Uterus (tissue), 4 donors: ENCODE results near the gene ARHGAP42. TPM values are rescaled to one million over a fixed set of nuclear protein-coding genes. Genes with fewer than 3 reads are reported as not detected.
A peak's percentile ranks its signal among the peaks of the same experiment; 100 is the strongest.

ENCODE experiments used
- DNase-seq, 2 donors: peaks; one replicate each; pipeline ENCODE4 v3.0.0-alpha.2; 2019 to 2020
- H3K27ac ChIP-seq, 2 donors: fragments of 200-600 bp; sonication (generic); 1 replicate in 1 of 2; 2 replicates in 1 of 2; pipeline ENCODE4 v1.5.1; 2016 to 2018
- H3K27me3 ChIP-seq, 2 donors: fragments of 200-600 bp; sonication (generic); one replicate each; pipeline ENCODE4 v1.5.1; 2018 to 2019; ENCODE audit warnings: control low read depth in 1 of 2
- H3K36me3 ChIP-seq, 2 donors: fragments of 200-600 bp; sonication (generic); one replicate each; pipeline ENCODE4 v1.5.1; 2019; ENCODE audit warnings: control low read depth in 1 of 2
- H3K4me1 ChIP-seq, 2 donors: fragments of 200-600 bp; sonication (generic); one replicate each; pipeline ENCODE4 v1.5.1; 2018 to 2019; ENCODE audit warnings: control low read depth in 1 of 2
- H3K4me3 ChIP-seq, 2 donors: fragments of 200-600 bp; sonication (generic); 1 replicate in 1 of 2; 2 replicates in 1 of 2; pipeline ENCODE4 v1.5.1; 2018 to 2019; ENCODE audit warnings: mild to moderate bottlenecking in 1 of 2
- H3K9me3 ChIP-seq, 2 donors: fragments of 200-600 bp; sonication (generic); one replicate each; pipeline ENCODE4 v1.5.1; 2019; ENCODE audit warnings: control low read depth in 1 of 2
- CTCF ChIP-seq, 4 experiments: fragments of 200-600 bp in 2 of 4; fragments of 450-650 bp in 2 of 4; sonication (generic) in 2 of 4; IDR thresholded peaks; one replicate each; pipeline ENCODE4 v1.5.1; 2016 to 2019; ENCODE audit warnings: antibody characterized with exemption in 4 of 4, mild to moderate bottlenecking in 2 of 4, moderate library complexity in 1 of 4
- POLR2A ChIP-seq, 2 donors: fragments of 450-650 bp; IDR thresholded peaks; one replicate each; pipeline ENCODE4 v1.6.1; 2016; ENCODE audit warnings: antibody characterized with exemption in 2 of 2, mild to moderate bottlenecking in 1 of 2, moderate library complexity in 1 of 2
- intact Hi-C: fragments of 100-400 bp; cut with DNase I; formaldehyde crosslinking; loops from one replicate; pipeline ENCODE4 v1.15.1; 2023; ENCODE audit warnings: low total_unique reads
- total RNA-seq, 4 donors: library from RNA; depleted of rRNA in 3 of 4; stranded (reverse); fragments of >200 nt in 3 of 4; gene quantifications; one replicate each; pipeline versions ENCODE4 v1.1.0 to v1.2.4, GENCODE V29; 2014 to 2023
- donor health status: DM: yes; HTN: yes; CAD: no.

ARHGAP42 gene
- total RNA-seq, 4 donors from 2014 or later, result 10.2 to 51.6 (median 21.1) TPM

DNA sequence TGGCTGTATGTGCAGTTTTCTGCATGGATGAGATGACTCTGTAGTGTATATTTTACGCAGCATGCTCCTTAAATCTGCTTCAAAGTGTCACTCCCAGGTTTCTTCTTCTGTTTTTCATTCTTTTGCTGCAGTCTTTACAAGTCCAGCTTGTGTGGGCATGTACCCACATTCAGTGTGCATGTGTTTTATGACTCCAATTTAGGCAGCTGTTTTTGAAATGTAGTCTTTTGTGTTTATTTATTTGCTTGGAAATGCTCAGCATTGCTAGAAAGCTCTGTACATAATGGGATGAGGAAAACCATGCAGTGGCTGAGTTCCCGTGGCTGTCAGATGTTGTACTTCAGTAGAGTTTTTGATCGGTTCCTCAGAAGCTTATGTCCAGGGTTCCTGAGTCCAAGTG, 138.5 kb downstream of the ARHGAP42 start:
- peak overlapping the region in 1 of 2 donors; percentile 20 for H3K27ac ChIP-seq
- DNase-seq, result no peak
- H3K4me1 ChIP-seq, result no peaks in the 10 kb centered on the region

DNA sequence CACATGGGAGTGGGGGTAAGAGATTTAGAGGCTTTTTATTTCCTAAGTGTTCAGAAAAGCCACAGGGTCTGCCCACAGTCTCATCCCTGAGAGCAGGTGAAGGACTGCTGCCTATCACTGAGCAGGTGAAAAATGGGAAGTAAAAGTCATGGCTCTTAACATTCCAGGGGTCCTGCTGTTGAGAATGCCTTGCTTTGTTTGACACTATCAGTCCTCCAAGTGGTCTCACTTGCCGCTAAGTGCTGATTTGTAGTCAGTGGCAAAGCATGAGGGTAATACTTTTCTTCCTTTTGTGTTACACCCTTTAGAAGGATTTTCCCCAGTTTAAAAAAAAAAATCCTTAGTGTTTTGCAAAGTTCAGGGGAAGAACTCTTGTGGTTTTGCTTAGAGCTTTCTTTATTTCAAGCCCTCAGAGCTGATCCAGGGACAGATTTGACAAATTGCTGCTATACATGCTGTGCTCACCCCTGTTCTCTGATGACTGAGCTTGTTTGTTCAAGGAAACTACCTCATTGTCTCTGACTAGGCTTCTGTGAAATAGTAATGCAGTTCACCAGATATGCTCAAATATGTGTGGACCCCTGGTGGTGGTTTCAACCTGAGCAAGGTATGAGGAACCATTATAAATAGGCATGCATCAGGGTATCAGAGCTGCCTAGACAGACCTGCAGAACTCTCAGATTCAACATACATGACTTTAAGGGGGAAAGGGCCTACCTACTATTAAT, 141.0 kb downstream of the ARHGAP42 start:
- Histone ChIP-seq H3K4me1 (no peaks in the 10 kb centered on the region), H3K27me3 (no peaks in the 10 kb centered on the region), H3K9me3 (no peaks in the 10 kb centered on the region), H3K4me3 (no peak overlapping the region), H3K36me3 (no peaks in the 10 kb centered on the region), H3K27ac (no peak overlapping the region)
- intact Hi-C loops, result no loop called here
- DNase-seq, result no peak
- TF ChIP-seq CTCF (IDR thresholded peaks at IDR 0.05) (peak in 1 of 4 experiments; percentile 6), POLR2A (IDR thresholded peaks at IDR 0.05) (no peak)

More for the DNA sequence above, 138.5 kb downstream of the ARHGAP42 start:
- TF ChIP-seq CTCF (IDR thresholded peaks at IDR 0.05), result no peak
- H3K27me3 ChIP-seq, result no peaks in the 10 kb centered on the region
- intact Hi-C loops, result no loop called here
- H3K9me3 ChIP-seq, result no peaks in the 10 kb centered on the region
- no peaks in the 10 kb centered on the region for H3K36me3 ChIP-seq
- H3K4me3 ChIP-seq, result no peak overlapping the region

DNA sequence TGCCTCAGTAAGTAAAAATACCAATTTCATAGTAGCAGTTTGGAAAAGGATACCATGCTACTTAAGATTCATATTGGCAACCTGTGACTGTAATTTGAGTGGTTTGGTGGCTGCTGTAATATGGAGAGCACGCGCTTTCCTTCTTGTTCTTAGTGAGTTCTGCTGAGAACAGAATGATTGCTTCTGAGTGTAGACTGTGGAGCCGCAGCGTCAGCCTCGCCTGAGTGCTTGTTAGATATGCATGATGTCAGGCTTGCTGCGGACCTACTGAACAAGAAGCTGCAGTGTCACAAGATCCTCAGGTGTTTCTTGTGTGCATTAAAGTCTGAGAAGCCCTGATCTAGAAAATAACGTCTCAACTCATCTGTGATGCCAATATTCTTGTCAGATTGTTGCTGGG, 143.2 kb downstream of the ARHGAP42 start:
- TF ChIP-seq POLR2A (IDR thresholded peaks at IDR 0.05) (no peak), CTCF (IDR thresholded peaks at IDR 0.05) (no peak)
- Histone ChIP-seq H3K4me3 (no peak overlapping the region), H3K36me3 (no peaks in the 10 kb centered on the region), H3K27ac (no peak overlapping the region), H3K4me1 (no peaks in the 10 kb centered on the region), H3K9me3 (no peaks in the 10 kb centered on the region), H3K27me3 (no peaks in the 10 kb centered on the region)
- no peak for DNase-seq
- intact Hi-C loops, result no loop called here

DNA sequence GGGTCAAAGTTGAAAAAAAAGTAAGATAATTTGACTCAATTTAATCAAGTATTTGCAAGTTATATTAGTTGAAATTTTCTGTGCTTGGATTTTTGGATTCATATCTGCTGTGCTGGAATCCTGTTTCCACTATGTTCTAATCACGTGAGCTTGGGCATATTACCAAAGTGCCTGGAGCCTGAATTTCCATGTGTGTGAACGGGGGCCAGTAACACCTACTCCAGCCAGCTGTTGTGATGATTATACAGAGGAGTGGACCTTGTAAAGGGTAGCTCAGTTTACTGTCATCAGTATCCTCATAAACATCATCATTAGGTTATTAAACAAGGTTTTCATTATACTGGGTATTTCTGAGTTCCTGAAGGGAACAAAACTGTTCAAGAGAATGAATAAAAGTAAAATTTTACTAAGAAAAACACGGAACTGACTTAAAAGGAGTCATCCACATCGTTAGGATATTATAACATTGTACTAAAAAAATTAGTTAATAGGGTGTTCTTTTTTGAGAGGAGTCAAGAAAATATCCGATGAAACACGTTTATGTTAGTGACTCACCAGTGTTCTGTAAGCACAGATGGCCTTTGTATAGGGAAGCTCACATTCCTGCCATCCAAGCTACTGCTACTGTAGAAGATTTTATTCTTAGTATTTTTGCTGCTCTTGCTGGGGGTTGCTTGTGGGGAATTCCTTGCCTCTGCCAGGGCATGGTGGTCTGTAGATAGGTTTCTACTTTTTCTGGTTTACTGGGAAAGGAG, 144.1 kb downstream of the ARHGAP42 start:
- no peaks in the 10 kb centered on the region for H3K9me3 ChIP-seq
- DNase-seq, result peak in 1 of 2 donors; percentile 19
- no peak overlapping the region for H3K4me3 ChIP-seq
- peak overlapping the region in 1 of 2 donors; percentile 18 for H3K27ac ChIP-seq
- TF ChIP-seq POLR2A (IDR thresholded peaks at IDR 0.05), result no peak
- TF ChIP-seq CTCF (IDR thresholded peaks at IDR 0.05), result no peak
- H3K27me3 ChIP-seq, result no peaks in the 10 kb centered on the region
- H3K4me1 ChIP-seq, result no peaks in the 10 kb centered on the region
- no peaks in the 10 kb centered on the region for H3K36me3 ChIP-seq
- intact Hi-C loops, result no loop called here

DNA sequence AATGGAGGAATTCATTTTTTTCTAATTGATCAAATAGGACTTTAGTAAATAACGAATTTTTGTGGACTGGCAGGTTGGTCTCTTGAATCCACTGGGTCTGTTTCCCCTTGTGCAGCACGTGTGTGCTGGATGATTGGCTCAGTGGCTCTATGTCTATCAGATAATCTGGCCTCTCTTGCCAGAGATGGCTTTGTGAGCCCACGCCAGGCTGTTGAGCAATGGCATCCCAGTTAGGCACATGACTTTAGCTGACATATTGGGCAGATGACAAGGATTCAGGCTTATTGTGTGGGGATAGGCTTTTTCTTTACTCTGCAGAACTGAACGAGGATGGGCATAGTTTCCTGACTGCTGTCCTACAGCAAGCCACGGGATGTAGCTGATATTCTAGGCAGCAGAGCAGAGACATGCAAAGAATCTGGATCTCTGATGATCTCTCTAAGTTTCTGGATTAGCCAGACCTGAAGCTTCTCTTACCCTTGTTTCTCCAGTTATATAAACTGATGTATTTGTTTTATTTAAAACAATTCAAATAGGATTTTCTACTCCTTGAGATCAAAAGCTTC, 144.9 kb downstream of the ARHGAP42 start:
- DNase-seq, result no peak
- Histone ChIP-seq H3K36me3 (no peaks in the 10 kb centered on the region), H3K9me3 (no peaks in the 10 kb centered on the region), H3K27ac (no peak overlapping the region), H3K4me1 (no peaks in the 10 kb centered on the region), H3K4me3 (no peak overlapping the region), H3K27me3 (no peaks in the 10 kb centered on the region)
- TF ChIP-seq POLR2A (IDR thresholded peaks at IDR 0.05), result no peak
- TF ChIP-seq CTCF (IDR thresholded peaks at IDR 0.05), result no peak
- intact Hi-C loops, result no loop called here
